Measurements from ENCODE around the gene SIPA1L3.

GRCh38 chr19:37966211-37966661 is 59.2 kb downstream of the SIPA1L3 start:
- no peak for TF ChIP-seq CTCF (IDR thresholded peaks at IDR 0.05)
- TF ChIP-seq POLR2A (IDR thresholded peaks at IDR 0.05), result no peak

Data from lower leg skin (tissue), 3 donors.